Measurements from ENCODE around the gene LRRC3C.

Gene LRRC3C

GRCh38 chr17:39904990-39905288 lies 22.6 kb upstream of the LRRC3C start:
- TF ChIP-seq ZBTB7A (IDR thresholded peaks at IDR 0.05; ENCODE audit: low read depth) (no peak), EGR1 (IDR thresholded peaks at IDR 0.05) (no peak)

DNA sequence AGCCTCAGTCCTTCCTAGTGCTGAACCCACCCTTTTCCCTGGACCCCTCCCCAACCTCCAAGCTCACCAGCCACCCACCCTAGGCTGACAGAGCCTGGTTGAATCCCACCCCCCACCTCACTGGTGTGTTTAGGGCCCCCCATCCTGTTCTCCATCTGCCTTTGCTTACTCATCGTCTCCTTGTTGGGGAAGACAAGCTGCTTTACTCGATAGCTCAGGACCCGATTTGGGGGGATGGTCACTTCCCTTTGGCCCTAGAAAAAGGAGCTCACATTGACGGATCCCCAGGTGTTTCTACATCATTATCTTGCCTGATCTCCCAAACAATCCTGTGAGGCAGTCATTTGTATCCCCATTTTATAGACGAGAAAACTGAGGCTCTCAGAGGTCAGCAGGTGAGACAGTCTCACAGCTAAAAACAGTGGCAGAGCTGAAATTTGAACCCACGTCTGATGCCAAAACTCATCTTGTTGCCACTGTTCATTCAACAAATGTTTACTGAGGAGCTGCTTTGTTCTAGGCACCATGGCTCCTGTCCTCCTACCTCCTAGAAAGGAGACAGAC lies 18.7 kb upstream of the LRRC3C start:
- no peak for TF ChIP-seq RAD21 (IDR thresholded peaks at IDR 0.05; ENCODE audit: low read depth)
- no peak for TF ChIP-seq FOXM1 (IDR thresholded peaks at IDR 0.05; ENCODE audit: borderline replicate concordance, low read depth)
- TF ChIP-seq CEBPB (IDR thresholded peaks at IDR 0.05): no peak
- TF ChIP-seq, protein P1, sequence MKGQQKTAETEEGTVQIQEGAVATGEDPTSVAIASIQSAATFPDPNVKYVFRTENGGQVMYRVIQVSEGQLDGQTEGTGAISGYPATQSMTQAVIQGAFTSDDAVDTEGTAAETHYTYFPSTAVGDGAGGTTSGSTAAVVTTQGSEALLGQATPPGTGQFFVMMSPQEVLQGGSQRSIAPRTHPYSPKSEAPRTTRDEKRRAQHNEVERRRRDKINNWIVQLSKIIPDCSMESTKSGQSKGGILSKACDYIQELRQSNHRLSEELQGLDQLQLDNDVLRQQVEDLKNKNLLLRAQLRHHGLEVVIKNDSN (IDR thresholded peaks at IDR 0.05): no peak
- no peak for TF ChIP-seq NFIC (IDR thresholded peaks at IDR 0.05)
- TF ChIP-seq TAF1 (IDR thresholded peaks at IDR 0.05; ENCODE audit: low read depth): no peak
- TF ChIP-seq TCF12 (IDR thresholded peaks at IDR 0.05; ENCODE audit: low read depth): no peak
- TF ChIP-seq EGR1 (IDR thresholded peaks at IDR 0.05): no peak
- no peak for TF ChIP-seq MAX (IDR thresholded peaks at IDR 0.05)
- TF ChIP-seq TEAD4 (IDR thresholded peaks at IDR 0.05): no peak
- no peak for TF ChIP-seq ZBTB7A (IDR thresholded peaks at IDR 0.05; ENCODE audit: low read depth)
- TF ChIP-seq YY1 (IDR thresholded peaks at IDR 0.05; ENCODE audit: low read depth): no peak
- TF ChIP-seq CREB1 (IDR thresholded peaks at IDR 0.05; ENCODE audit: low read depth): no peak
- TF ChIP-seq EP300 (IDR thresholded peaks at IDR 0.05; ENCODE audit: borderline replicate concordance): no peak
- no peak for TF ChIP-seq REST (IDR thresholded peaks at IDR 0.05; ENCODE audit: low read depth)

DNA sequence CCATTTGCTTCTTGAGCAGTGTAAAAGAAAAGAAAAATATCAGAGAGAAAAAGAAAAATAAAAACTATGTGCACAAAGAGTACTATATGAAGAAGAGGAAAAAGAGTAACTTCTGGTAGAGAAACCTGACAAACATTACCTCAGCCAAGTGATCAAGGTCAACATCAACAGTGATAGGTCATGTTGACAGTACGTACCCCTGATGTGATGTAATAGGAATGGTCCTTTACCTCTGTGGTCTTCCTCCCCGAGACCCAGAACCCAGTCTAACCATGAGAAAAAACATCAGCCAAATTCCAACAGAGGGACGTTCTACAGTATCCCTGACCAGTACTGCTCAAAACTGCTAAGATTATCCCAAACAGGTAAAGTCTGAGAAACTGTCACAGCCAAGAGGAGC lies 13.5 kb upstream of the LRRC3C start:
- no peak for TF ChIP-seq CEBPB (IDR thresholded peaks at IDR 0.05)
- TF ChIP-seq TAF1 (IDR thresholded peaks at IDR 0.05; ENCODE audit: low read depth): no peak
- no peak for TF ChIP-seq FOXM1 (IDR thresholded peaks at IDR 0.05; ENCODE audit: borderline replicate concordance, low read depth)
- no peak for TF ChIP-seq YY1 (IDR thresholded peaks at IDR 0.05; ENCODE audit: low read depth)
- no peak for TF ChIP-seq RAD21 (IDR thresholded peaks at IDR 0.05; ENCODE audit: low read depth)
- no peak for TF ChIP-seq EP300 (IDR thresholded peaks at IDR 0.05; ENCODE audit: borderline replicate concordance)
- no peak for TF ChIP-seq TCF12 (IDR thresholded peaks at IDR 0.05; ENCODE audit: low read depth)
- TF ChIP-seq EGR1 (IDR thresholded peaks at IDR 0.05): no peak

GRCh38 chr17:39915559-39915958 lies 12.0 kb upstream of the LRRC3C start:
- no peak for TF ChIP-seq REST (IDR thresholded peaks at IDR 0.05; ENCODE audit: low read depth)
- TF ChIP-seq RAD21 (IDR thresholded peaks at IDR 0.05; ENCODE audit: low read depth): no peak
- TF ChIP-seq TEAD4 (IDR thresholded peaks at IDR 0.05): no peak
- TF ChIP-seq EGR1 (IDR thresholded peaks at IDR 0.05): no peak
- TF ChIP-seq CREB1 (IDR thresholded peaks at IDR 0.05; ENCODE audit: low read depth): no peak
- no peak for TF ChIP-seq FOXM1 (IDR thresholded peaks at IDR 0.05; ENCODE audit: borderline replicate concordance, low read depth)
- TF ChIP-seq, protein P1 (IDR thresholded peaks at IDR 0.05): no peak
- TF ChIP-seq CEBPB (IDR thresholded peaks at IDR 0.05): no peak
- TF ChIP-seq TAF1 (IDR thresholded peaks at IDR 0.05; ENCODE audit: low read depth): no peak
- no peak for TF ChIP-seq TCF12 (IDR thresholded peaks at IDR 0.05; ENCODE audit: low read depth)
- no peak for TF ChIP-seq YY1 (IDR thresholded peaks at IDR 0.05; ENCODE audit: low read depth)
- TF ChIP-seq ZBTB7A (IDR thresholded peaks at IDR 0.05; ENCODE audit: low read depth): no peak
- TF ChIP-seq NFIC (IDR thresholded peaks at IDR 0.05): no peak
- TF ChIP-seq EP300 (IDR thresholded peaks at IDR 0.05; ENCODE audit: borderline replicate concordance): no peak
- TF ChIP-seq MAX (IDR thresholded peaks at IDR 0.05): no peak

DNA sequence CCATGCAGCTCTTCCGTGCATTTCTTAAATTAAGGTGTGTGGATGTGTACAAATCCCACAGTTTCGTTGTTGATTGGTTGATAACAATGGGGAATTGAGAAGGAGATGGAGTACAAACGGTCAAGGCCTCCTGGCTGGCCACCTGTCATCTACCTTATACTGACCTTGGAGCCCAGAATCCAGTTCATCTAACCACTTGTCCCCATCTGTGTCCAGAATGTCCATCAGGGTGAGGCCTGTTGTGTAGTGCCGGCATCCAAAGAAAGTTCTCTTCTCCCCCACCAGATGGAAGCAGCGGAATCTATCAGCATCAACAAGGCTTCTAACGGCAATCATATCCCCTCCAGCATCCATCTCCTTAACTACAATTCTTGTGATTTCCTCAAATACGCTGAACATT lies 10.6 kb upstream of the LRRC3C start:
- TF ChIP-seq CREB1 (IDR thresholded peaks at IDR 0.05; ENCODE audit: low read depth) (no peak), RAD21 (IDR thresholded peaks at IDR 0.05; ENCODE audit: low read depth) (no peak), YY1 (IDR thresholded peaks at IDR 0.05; ENCODE audit: low read depth) (no peak), CEBPB (IDR thresholded peaks at IDR 0.05) (no peak), ZBTB7A (IDR thresholded peaks at IDR 0.05; ENCODE audit: low read depth) (no peak), TAF1 (IDR thresholded peaks at IDR 0.05; ENCODE audit: low read depth) (no peak)
- TF ChIP-seq, protein P1 (IDR thresholded peaks at IDR 0.05): no peak
